Thoracic aorta (tissue), 2 donors: ENCODE results near the gene TNS2. TPM values are rescaled to one million over a fixed set of nuclear protein-coding genes. Genes with fewer than 3 reads are reported as not detected.
A peak's percentile ranks its signal among the peaks of the same experiment; 100 is the strongest.

Source experiments
- ATAC-seq: fragments of 150-250 bp; one replicate; pipeline ENCODE4 v1.8.0; 2017; ENCODE audit warnings: low read depth; ENCODE audit not compliant: insufficient number of reproducible peaks, low FRiP score
- DNase-seq: peaks from one replicate; pipeline ENCODE4 v3.0.0-alpha.2; 2020; ENCODE audit warnings: low spot score
- H3K27ac ChIP-seq, 2 donors: fragments of 200-600 bp; sonication (generic); 1 replicate in 1 of 2; 2 replicates in 1 of 2; pipeline ENCODE4 v1.5.1; 2016; ENCODE audit warnings: mild to moderate bottlenecking in 2 of 2, moderate library complexity in 2 of 2
- H3K27me3 ChIP-seq: fragments of 200-600 bp; sonication (generic); replicated peaks from 2 replicates; pipeline ENCODE4 v1.6.0; 2016; ENCODE audit warnings: mild to moderate bottlenecking; ENCODE audit not compliant: insufficient read depth
- H3K36me3 ChIP-seq: fragments of 200-600 bp; sonication (generic); one replicate; pipeline ENCODE4 v1.5.1; 2016
- H3K4me1 ChIP-seq, 2 donors: fragments of 200-600 bp; sonication (generic); 1 replicate in 1 of 2; 2 replicates in 1 of 2; pipeline versions ENCODE4 v1.5.1 to v1.6.0; 2016; ENCODE audit warnings: low read depth in 2 of 2, mild to moderate bottlenecking in 1 of 2; ENCODE audit not compliant: control insufficient read depth in 1 of 2
- H3K4me3 ChIP-seq: fragments of 200-600 bp; sonication (generic); 2 replicates; pipeline ENCODE4 v1.5.1; 2016; ENCODE audit warnings: mild to moderate bottlenecking
- H3K9me3 ChIP-seq: fragments of 200-600 bp; sonication (generic); 2 replicates; pipeline ENCODE4 v1.5.1; 2016
- total RNA-seq, 2 donors: library from RNA; depleted of rRNA; stranded (reverse); fragments of >200 nt; gene quantifications; one replicate each; pipeline versions ENCODE4 v1.1.0 to v1.2.3, GENCODE V29; 2016
- TF ChIP-seq, protein P1 (sequence below): fragments of 200-600 bp; sonication (generic); IDR thresholded peaks from one replicate; pipeline ENCODE4 v1.5.1; 2019; ENCODE audit warnings: antibody characterized with exemption

Gene TNS2
- total RNA-seq, 2 donors from 2014 or later, result 292 to 307 TPM

DNA sequence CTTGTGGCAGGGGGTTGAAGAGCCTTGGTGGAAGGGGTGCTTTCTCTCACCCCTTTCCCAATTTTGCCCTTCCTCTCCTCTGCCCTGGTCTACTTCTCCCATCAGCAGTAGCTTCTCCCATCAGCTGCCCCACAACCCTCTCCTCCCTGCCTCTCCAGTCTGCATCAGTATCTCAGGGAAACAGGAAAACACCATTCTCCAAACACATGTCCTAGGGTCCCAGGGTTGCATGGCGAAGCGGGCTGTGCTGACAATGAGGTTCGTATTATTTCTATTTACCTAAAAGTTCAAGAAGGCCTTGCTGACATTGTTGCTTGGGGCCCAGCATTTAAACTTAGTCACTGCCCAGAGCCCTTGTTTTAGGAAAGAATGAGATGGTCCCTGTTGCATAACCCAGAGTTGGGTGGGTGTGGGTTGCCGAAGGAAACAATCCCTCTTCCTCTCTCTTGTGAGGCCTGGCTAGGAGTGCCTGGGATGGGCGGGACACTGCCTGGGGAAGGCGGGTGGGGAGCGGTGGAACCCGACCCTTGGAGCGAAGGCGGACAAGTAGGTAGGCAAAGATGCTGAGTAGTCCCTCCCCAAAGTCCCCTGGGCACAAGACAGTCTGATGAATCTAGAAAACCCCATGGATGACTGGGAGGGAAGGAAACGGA, 46.4 kb downstream of the TNS2 start:
- Histone ChIP-seq H3K36me3 (peaks cover 11% of the 10 kb centered on the region), H3K27ac (peak overlapping the region; percentile 94 to 98), H3K4me3 (peak overlapping the region; percentile 92), H3K4me1 (peaks cover 10 to 41% of the 10 kb centered on the region in 2 donors), H3K27me3 (no peaks in the 10 kb centered on the region), H3K9me3 (no peaks in the 10 kb centered on the region)
- ATAC-seq (peak; percentile 34), DNase-seq (no peak)
- TF ChIP-seq, protein P1, sequence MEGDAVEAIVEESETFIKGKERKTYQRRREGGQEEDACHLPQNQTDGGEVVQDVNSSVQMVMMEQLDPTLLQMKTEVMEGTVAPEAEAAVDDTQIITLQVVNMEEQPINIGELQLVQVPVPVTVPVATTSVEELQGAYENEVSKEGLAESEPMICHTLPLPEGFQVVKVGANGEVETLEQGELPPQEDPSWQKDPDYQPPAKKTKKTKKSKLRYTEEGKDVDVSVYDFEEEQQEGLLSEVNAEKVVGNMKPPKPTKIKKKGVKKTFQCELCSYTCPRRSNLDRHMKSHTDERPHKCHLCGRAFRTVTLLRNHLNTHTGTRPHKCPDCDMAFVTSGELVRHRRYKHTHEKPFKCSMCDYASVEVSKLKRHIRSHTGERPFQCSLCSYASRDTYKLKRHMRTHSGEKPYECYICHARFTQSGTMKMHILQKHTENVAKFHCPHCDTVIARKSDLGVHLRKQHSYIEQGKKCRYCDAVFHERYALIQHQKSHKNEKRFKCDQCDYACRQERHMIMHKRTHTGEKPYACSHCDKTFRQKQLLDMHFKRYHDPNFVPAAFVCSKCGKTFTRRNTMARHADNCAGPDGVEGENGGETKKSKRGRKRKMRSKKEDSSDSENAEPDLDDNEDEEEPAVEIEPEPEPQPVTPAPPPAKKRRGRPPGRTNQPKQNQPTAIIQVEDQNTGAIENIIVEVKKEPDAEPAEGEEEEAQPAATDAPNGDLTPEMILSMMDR, result no peak

DNA sequence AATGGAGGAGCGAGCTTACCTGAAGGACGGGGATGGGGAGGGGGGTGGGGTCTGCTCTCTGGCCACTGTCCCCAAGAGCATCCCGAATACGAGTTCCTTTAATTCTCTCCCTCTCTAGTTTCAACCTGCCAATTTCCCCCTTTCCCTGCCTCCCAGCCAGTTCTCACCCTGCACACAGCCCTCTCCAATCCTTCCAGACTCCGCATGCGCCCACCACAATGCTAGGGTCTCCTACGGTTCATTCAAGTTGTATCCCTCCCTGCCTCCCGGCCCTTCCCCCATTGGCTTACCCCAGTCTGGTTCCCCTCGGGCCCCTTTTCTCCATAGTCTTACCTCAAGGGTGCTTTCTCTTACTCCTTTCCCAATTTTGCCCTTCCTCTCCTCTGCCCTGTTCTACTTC, 46.9 kb downstream of the TNS2 start:
- Histone ChIP-seq H3K9me3 (no peaks in the 10 kb centered on the region), H3K4me3 (peak overlapping the region; percentile 92), H3K27me3 (no peaks in the 10 kb centered on the region), H3K27ac (peak overlapping the region; percentile 94 to 98), H3K36me3 (peaks cover 15% of the 10 kb centered on the region), H3K4me1 (peaks cover 10 to 44% of the 10 kb centered on the region in 2 donors)
- TF ChIP-seq, protein P1, result no peak
- DNase-seq, result no peak
- no peak for ATAC-seq

DNA sequence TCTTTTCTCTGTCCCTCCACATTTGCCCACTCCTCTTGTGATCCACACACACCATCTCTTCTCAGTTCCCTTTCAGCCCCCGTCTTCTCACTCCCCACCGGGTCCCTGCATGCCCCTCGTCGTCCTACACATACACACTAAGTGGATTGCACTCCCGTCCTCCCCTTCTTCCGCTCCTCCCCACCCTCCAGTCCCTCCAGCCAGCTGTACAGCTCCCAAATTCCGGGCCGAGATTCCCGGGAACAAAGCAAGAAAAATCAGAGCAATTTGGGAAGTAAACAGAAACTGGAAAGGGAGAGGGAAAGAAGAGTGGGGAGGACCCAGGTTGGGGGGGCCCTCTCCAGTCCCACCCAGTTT, 47.3 kb downstream of the TNS2 start:
- ATAC-seq (peak; percentile 36), DNase-seq (no peak)
- TF ChIP-seq, protein P1, result no peak
- Histone ChIP-seq H3K36me3 (peaks cover 15% of the 10 kb centered on the region), H3K4me1 (peaks cover 10 to 47% of the 10 kb centered on the region in 2 donors), H3K27ac (peak overlapping the region; percentile 94 to 98), H3K4me3 (peak overlapping the region; percentile 92), H3K27me3 (no peaks in the 10 kb centered on the region), H3K9me3 (no peaks in the 10 kb centered on the region)

DNA sequence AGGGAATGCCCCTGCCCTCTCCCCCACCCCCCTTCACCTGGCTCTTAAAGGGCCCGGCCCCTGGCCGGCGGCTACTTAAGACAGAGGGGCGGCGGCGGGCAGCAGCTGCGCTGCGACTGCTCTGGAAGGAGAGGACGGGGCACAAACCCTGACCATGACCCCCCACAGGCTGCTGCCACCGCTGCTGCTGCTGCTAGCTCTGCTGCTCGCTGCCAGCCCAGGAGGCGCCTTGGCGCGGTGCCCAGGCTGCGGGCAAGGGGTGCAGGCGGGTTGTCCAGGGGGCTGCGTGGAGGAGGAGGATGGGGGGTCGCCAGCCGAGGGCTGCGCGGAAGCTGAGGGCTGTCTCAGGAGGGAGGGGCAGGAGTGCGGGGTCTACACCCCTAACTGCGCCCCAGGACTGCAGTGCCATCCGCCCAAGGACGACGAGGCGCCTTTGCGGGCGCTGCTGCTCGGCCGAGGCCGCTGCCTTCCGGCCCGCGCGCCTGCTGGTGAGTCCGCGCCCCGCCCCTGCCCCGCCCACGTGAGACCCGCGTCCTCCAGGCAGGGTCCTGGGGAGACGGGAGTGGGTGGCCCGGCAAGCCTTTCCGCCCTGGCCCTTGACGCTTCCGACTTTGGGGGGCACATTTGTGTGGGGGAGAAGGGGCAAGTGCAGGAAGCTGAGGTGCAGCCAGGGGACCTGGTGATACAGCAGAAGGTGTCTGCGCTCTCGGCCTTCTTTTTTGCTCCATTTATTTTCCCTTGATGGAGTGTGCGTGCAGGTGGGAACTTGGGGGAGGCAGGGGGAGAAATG, 47.9 kb downstream of the TNS2 start, which contains the start of gene IGFBP6:
TSS of gene IGFBP6 (plus strand) at position 104 of the 790 bp plus-strand sequence. CDS start at position 155, 51 bp downstream.
- H3K9me3 ChIP-seq, result no peaks in the 10 kb centered on the region
- ATAC-seq (peak; percentile 27), DNase-seq (no peak)
- TF ChIP-seq, protein P1, result peak; percentile 23
- peaks cover 15% of the 10 kb centered on the region for H3K36me3 ChIP-seq
- peak within 1 kb of the TSS; percentile 92 for H3K4me3 ChIP-seq
- H3K4me1 ChIP-seq, result peaks cover 10 to 53% of the 10 kb centered on the region in 2 donors
- H3K27me3 ChIP-seq, result no peaks in the 10 kb centered on the region
- peak within 1 kb of the TSS; percentile 94 to 98 for H3K27ac ChIP-seq

DNA sequence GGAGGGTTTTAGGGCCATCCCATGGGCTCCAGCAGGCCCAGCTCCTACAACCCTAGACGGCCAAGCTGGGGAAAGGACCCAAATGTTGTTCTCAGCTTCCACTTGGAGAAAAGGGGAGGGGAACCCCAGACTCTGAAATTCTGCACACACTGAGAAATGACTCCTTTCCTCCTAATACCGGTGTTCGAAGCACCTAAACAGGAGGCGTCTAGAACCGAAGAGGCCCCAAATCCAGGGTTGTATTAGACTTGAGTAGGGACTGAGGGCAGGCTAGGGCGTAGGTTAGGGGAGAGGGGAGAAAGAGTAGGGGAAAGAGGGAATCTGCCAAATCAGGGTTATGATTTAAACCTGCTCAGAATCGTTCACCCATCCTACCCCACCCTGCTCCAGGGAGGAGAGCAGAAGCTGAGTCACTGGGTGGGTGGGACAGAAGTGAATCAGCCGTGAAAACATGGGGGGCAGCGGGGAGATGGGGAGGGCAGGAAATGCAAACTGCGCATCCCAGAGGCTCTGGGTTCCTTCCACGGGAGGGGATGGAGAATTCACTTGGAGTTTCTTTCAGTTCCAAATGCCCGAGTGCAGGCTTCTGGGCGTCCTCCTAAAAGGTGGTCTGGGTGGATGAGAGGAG, 48.6 kb downstream of the TNS2 start:
- Histone ChIP-seq H3K27me3 (no peaks in the 10 kb centered on the region), H3K27ac (peak overlapping the region; percentile 94 to 98), H3K36me3 (peaks cover 15% of the 10 kb centered on the region), H3K4me3 (peak overlapping the region; percentile 92), H3K9me3 (no peaks in the 10 kb centered on the region), H3K4me1 (peaks cover 10 to 58% of the 10 kb centered on the region in 2 donors)
- TF ChIP-seq, protein P1, result no peak
- peak; percentile 34 for ATAC-seq
- DNase-seq, result peak; percentile 64
